Measurements from ENCODE around the gene BBX. TPM values are rescaled to one million over a fixed set of nuclear protein-coding genes. Genes with fewer than 3 reads are reported as not detected.

Gene BBX
- total RNA-seq, 6 donors from 2014 or later = 35.0 to 65.0 (median 42.8) TPM

DNA sequence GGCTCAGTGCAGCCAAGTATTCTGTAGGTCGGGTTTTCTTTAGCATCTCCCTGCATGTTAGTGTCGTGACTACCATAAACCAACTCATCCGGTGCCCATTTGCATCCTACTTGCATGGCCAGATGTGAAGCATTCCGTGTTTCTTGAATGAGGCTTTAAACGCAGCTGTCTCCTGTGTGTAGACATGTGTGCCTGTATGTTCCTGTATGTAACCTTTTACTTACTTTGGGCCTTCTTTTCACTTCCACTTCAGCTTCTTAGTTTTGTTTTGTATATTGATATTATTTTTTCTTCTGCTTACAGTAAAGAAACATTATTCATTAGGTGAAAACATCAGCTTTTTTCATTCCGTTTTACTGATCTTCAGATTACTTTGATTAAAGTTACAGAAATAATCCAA, 267.9 kb downstream of the BBX start:
- no peak for TF ChIP-seq POLR2AphosphoS5 (IDR thresholded peaks at IDR 0.05)
- TF ChIP-seq, protein P1, sequence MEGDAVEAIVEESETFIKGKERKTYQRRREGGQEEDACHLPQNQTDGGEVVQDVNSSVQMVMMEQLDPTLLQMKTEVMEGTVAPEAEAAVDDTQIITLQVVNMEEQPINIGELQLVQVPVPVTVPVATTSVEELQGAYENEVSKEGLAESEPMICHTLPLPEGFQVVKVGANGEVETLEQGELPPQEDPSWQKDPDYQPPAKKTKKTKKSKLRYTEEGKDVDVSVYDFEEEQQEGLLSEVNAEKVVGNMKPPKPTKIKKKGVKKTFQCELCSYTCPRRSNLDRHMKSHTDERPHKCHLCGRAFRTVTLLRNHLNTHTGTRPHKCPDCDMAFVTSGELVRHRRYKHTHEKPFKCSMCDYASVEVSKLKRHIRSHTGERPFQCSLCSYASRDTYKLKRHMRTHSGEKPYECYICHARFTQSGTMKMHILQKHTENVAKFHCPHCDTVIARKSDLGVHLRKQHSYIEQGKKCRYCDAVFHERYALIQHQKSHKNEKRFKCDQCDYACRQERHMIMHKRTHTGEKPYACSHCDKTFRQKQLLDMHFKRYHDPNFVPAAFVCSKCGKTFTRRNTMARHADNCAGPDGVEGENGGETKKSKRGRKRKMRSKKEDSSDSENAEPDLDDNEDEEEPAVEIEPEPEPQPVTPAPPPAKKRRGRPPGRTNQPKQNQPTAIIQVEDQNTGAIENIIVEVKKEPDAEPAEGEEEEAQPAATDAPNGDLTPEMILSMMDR (IDR thresholded peaks at IDR 0.05) = no peak
- no peak for TF ChIP-seq POLR2A (IDR thresholded peaks at IDR 0.05)
- TF ChIP-seq EP300 (IDR thresholded peaks at IDR 0.05) = no peak
- Histone ChIP-seq H3K9me3 (no peaks in the 10 kb centered on the region), H3K27ac (no peak overlapping the region), H3K4me1 (no peaks in the 10 kb centered on the region), H3K4me3 (no peak overlapping the region), H3K27me3 (no peaks in the 10 kb centered on the region), H3K36me3 (peaks cover 0 to 20% (median 5%) of the 10 kb centered on the region in 4 donors)
- no peak for DNase-seq
- no peak for ATAC-seq (ENCODE audit: low FRiP score in 2 of 2)
- WGBS, 2 donors = 95 to 99% methylated on average over 6 of the region's 6 CpGs

DNA sequence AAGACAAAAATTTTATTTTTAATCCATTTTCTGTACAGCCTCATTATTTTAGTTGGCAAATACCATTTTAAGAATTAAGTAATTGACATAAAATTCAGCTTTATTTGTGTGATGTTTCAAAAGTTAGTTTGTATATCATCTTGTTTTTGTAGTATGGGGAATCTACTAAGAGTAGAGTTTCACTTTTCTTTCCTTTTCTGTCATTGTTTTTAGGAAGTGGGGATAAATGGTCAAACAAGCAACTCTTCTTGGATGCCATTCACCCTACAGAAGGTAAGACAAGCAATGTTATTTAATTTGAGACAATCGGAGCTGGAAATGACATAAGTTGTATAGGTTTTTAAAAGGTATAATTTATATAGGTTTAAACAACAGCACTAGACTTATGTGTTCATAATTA, 268.3 kb downstream of the BBX start:
- Histone ChIP-seq H3K36me3 (peaks cover 0 to 20% (median 5%) of the 10 kb centered on the region in 4 donors), H3K9me3 (no peaks in the 10 kb centered on the region), H3K4me1 (peaks cover 0 to 3% (median 0%) of the 10 kb centered on the region in 4 donors), H3K27me3 (no peaks in the 10 kb centered on the region), H3K27ac (no peak overlapping the region), H3K4me3 (no peak overlapping the region)
- TF ChIP-seq, protein P1 (IDR thresholded peaks at IDR 0.05) = no peak
- TF ChIP-seq POLR2A (IDR thresholded peaks at IDR 0.05) = no peak
- no peak for TF ChIP-seq EP300 (IDR thresholded peaks at IDR 0.05)
- TF ChIP-seq POLR2AphosphoS5 (IDR thresholded peaks at IDR 0.05) = no peak
- ATAC-seq (ENCODE audit: low FRiP score in 2 of 2) (no peak), DNase-seq (no peak)
- WGBS, 2 donors = 88% methylated on average over 1 of the region's 1 CpG

DNA sequence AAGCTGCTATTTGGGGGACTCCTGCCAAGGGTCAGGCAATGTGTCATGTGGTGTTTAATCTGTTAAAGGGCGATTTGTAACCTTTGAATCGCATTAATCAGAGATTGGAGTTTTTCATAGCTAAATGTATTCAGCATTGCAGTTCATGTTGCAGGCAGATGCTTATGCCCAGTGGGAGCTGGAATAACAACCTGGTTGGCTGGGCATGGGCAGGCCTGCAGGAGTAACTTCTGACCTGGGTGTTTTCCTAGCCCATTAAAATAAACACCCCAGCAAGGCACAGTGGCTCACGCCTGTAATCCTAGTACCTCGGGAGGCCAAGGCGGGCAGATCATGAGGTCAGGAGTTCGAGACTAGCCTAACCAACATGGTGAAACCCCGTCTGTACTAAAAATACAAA, 268.7 kb downstream of the BBX start:
- H3K27me3 ChIP-seq = no peaks in the 10 kb centered on the region
- no peak for ATAC-seq (ENCODE audit: low FRiP score in 2 of 2)
- WGBS, 2 donors = 94 to 98% methylated on average over 7 of the region's 7 CpGs

DNA sequence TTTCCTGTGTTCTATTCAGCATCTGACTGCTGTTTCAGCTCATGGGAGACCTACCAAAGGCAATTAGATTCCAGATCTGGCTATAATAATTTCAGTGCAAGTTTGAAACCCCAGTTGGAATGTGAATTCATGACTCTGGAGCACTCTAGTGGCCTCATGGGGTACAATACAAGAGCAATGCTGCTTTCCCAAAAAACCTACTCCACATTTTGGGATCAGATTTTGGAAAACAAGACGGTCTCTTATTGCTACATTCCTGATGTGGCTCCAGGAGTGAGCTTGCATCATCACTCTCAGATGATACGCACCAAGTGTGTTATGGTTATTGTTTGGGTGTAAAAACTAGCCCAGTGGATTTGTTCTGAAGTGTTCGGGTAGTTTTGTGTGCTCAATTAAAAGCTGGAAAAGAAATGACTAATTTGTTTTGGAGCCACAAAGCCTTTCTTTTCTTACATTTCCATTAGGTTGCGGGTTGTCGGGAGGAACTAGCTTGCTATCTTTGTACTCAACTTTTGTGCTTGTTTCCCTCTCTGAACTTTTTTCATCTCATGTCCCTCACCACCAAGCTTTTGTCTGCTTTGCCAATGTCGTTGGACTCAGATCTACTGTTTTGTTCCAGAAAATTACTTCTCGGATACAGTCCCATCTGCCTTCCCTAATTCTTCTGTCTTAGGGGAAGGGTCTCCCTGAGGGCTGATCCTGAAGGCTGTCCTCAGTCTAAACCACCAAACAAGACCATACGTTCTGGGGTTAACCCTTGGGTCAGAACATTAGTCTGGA, 272.1 kb downstream of the BBX start:
- DNase-seq = no peak
- Histone ChIP-seq H3K36me3 (peaks cover 0 to 28% (median 10%) of the 10 kb centered on the region in 4 donors), H3K4me1 (peaks cover 6 to 15% (median 10%) of the 10 kb centered on the region in 4 donors), H3K4me3 (no peak overlapping the region), H3K27ac (no peak overlapping the region), H3K27me3 (no peaks in the 10 kb centered on the region), H3K9me3 (no peaks in the 10 kb centered on the region)
- peak in 1 of 2 donors; percentile 88 for ATAC-seq (ENCODE audit: low FRiP score in 2 of 2)
- TF ChIP-seq, protein P1 (IDR thresholded peaks at IDR 0.05) = peak in 1 of 6 experiments; percentile 18
- no peak for TF ChIP-seq EP300 (IDR thresholded peaks at IDR 0.05)
- WGBS, 2 donors = 88 to 89% methylated on average over 8 of the region's 8 CpGs

More for the DNA sequence above, 268.7 kb downstream of the BBX start:
- Histone ChIP-seq H3K36me3 (peaks cover 0 to 20% (median 5%) of the 10 kb centered on the region in 4 donors), H3K27ac (no peak overlapping the region), H3K9me3 (no peaks in the 10 kb centered on the region), H3K4me3 (no peak overlapping the region), H3K4me1 (peaks cover 0 to 4% (median 2%) of the 10 kb centered on the region in 4 donors)
- DNase-seq = no peak
- no peak for TF ChIP-seq POLR2A (IDR thresholded peaks at IDR 0.05)
- TF ChIP-seq EP300 (IDR thresholded peaks at IDR 0.05) = no peak
- TF ChIP-seq, protein P1 (IDR thresholded peaks at IDR 0.05) = no peak
- TF ChIP-seq POLR2AphosphoS5 (IDR thresholded peaks at IDR 0.05) = no peak

Measured in upper lobe of left lung (tissue), 6 donors.